NCI-H2227 (cell line): Measurements from ENCODE around the gene CLMN.
"Not testable (repeated sequence)": the region's sequence is repeated elsewhere in the genome, so short reads cannot be mapped to it uniquely, and the experiment has no call there.

Source experiments
- DNase-seq: peaks from one replicate; lab custom pipeline; 2025; ENCODE audit not compliant: unreplicated experiment; lab: John Stamatoyannopoulos, UW

CLMN gene

GRCh38 chr14:95289323-95290010, 30.2 kb downstream of the CLMN start:
- DNase-seq: no peak

GRCh38 chr14:95288672-95289322, 30.9 kb downstream of the CLMN start:
- DNase-seq: no peak

GRCh38 chr14:95287176-95287754, 32.4 kb downstream of the CLMN start:
- no peak for DNase-seq

GRCh38 chr14:95286645-95287044, 33.1 kb downstream of the CLMN start:
- DNase-seq: no peak

- DNase-seq: no peak
Observed at GRCh38 chr14:95285566-95285965, 34.1 kb downstream of the CLMN start.

GRCh38 chr14:95283802-95284201, 35.9 kb downstream of the CLMN start:
- not testable (repeated sequence) for DNase-seq

GRCh38 chr14:95282986-95283380, 36.7 kb downstream of the CLMN start:
- DNase-seq: not testable (repeated sequence)

- DNase-seq: no peak
Observed at GRCh38 chr14:95282354-95282985, 37.2 kb downstream of the CLMN start.

GRCh38 chr14:95281560-95282176, 38.0 kb downstream of the CLMN start:
- no peak for DNase-seq

GRCh38 chr14:95275494-95275893, 44.2 kb downstream of the CLMN start:
- DNase-seq: no peak

GRCh38 chr14:95274874-95275273, 44.8 kb downstream of the CLMN start:
- no peak for DNase-seq

GRCh38 chr14:95274279-95274678, 45.4 kb downstream of the CLMN start:
- no peak for DNase-seq

- no peak for DNase-seq
Observed at GRCh38 chr14:95273001-95273978, 46.4 kb downstream of the CLMN start.

GRCh38 chr14:95272057-95272456, 47.7 kb downstream of the CLMN start:
- no peak for DNase-seq

- no peak for DNase-seq
Observed at GRCh38 chr14:95270203-95270602, 49.5 kb downstream of the CLMN start.

GRCh38 chr14:95269493-95269892, 50.2 kb downstream of the CLMN start:
- no peak for DNase-seq

- DNase-seq: no peak
Observed at GRCh38 chr14:95268350-95268749, 51.4 kb downstream of the CLMN start.

- no peak for DNase-seq
Observed at GRCh38 chr14:95267306-95267705, 52.4 kb downstream of the CLMN start.

GRCh38 chr14:95265106-95266094, 54.3 kb downstream of the CLMN start:
- no peak for DNase-seq
